ENCODE data around the gene CYFIP2. TPM values are rescaled to one million over a fixed set of nuclear protein-coding genes. Genes with fewer than 3 reads are reported as not detected.

Gene CYFIP2
- total and polyA plus RNA-seq, 2 of the 13 experiments (the other 11 are each of a cell fraction or from before 2014, with no cell fraction given): 22.6 to 30.3 TPM

GRCh38 chr5:157300564-157300963 is 34.6 kb downstream of the CYFIP2 start (continued):
- TF ChIP-seq ZNF138 (CRISPR knock-in tag; IDR thresholded peaks at IDR 0.05; ENCODE audit: low read depth) (no peak), RBAK (CRISPR knock-in tag; IDR thresholded peaks at IDR 0.05) (no peak), ISX (CRISPR knock-in tag; conservative IDR thresholded peaks at IDR 0.05) (no peak), SATB2 (CRISPR knock-in tag; IDR thresholded peaks at IDR 0.05) (no peak), ZGPAT (CRISPR knock-in tag; IDR thresholded peaks at IDR 0.05) (no peak), DPF2 (CRISPR knock-in tag; IDR thresholded peaks at IDR 0.05; ENCODE audit: borderline replicate concordance, low read depth) (no peak), FOXO4 (CRISPR knock-in tag; conservative IDR thresholded peaks at IDR 0.05) (no peak), HNF4G (IDR thresholded peaks at IDR 0.05; ENCODE audit: borderline replicate concordance, low read depth, low read length) (peak; percentile 54), HNF4G (CRISPR knock-in tag; IDR thresholded peaks at IDR 0.05; ENCODE audit: borderline replicate concordance, low read depth) (no peak), MAX (IDR thresholded peaks at IDR 0.05) (0 out of 2 replicates have a peak, but pooled peaks have one; percentile 37), ZMYM4 (CRISPR knock-in tag; IDR thresholded peaks at IDR 0.05) (no peak), ZNF687 (CRISPR knock-in tag; IDR thresholded peaks at IDR 0.05) (peak; percentile 23; the same call in 1 of the 2 replicates), CREBL2 (CRISPR knock-in tag; IDR thresholded peaks at IDR 0.05; ENCODE audit: borderline replicate concordance) (no peak), PRMT3 (CRISPR knock-in tag; IDR thresholded peaks at IDR 0.05; ENCODE audit: borderline replicate concordance, low read depth) (no peak), ZSCAN9 (CRISPR knock-in tag; IDR thresholded peaks at IDR 0.05; ENCODE audit: borderline replicate concordance) (no peak), ZNF773 (CRISPR knock-in tag; IDR thresholded peaks at IDR 0.05; ENCODE audit: borderline replicate concordance) (no peak), MXD1 (CRISPR knock-in tag; IDR thresholded peaks at IDR 0.05) (no peak), DMAP1 (CRISPR knock-in tag; IDR thresholded peaks at IDR 0.05) (no peak)
